Left renal pelvis (tissue), 4 donors: ENCODE data around the gene SLC7A6. TPM values are rescaled to one million over a fixed set of nuclear protein-coding genes. Genes with fewer than 3 reads are reported as not detected.
"Not testable (repeated sequence)": the region's sequence is repeated elsewhere in the genome, so short reads cannot be mapped to it uniquely, and the experiment has no call there.

Experiments
- DNase-seq, 4 donors: peaks; one replicate each; pipeline ENCODE4 v3.0.0-alpha.2; 2013; ENCODE audit warnings: low read depth in 4 of 4, low spot score in 3 of 4
- polyA plus RNA-seq, 4 donors: library from polyadenylated mRNA; unstranded; fragments of 120-200 nt; gene quantifications; one replicate each; pipeline ENCODE4 v1.2.1, GENCODE V29; 2013; ENCODE audit not compliant: insufficient read length in 4 of 4

The SLC7A6 gene
- polyA plus RNA-seq, 4 donors = 15.0 to 19.6 (median 16.5) TPM

DNA sequence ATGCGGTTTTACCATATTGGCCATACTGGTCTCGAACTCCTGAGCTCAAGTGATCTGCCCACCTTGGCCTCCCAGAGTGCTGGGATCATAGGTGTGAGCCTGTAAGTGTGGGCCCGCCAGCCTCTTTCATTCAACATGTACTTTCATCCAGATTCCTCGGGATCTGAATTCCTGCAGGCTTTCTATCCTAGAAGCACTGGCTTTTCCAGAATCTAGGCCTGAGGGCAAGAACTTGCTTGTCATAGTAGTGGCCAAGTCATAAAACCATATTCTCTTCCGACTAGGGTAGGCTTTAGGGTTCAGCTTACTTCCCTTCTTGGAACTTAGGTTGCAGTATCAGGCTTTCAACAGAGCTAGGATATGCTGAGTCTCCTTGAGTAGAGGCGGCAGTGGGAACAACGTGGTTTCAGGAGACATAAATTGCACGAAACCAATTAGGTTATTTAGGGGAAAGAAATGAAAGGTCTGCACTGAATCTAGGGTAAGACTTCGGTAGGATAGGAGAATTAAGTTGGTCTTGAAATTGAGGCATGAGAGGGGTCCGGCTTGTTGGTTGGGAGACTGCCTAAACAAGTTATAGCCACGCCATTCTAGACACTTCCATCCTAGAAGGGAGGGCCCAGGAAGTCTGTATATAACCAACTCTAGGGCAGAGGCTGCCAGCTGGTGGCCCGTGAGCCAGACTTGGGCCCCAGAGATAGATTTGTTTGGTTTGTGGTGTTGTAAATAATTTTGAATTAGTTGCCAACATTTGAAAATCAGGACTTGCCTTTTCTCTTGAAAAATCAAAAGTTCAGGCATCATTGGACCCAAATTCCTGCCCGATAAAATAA is 15.6 kb downstream of the SLC7A6 start:
- DNase-seq = no peak

DNA sequence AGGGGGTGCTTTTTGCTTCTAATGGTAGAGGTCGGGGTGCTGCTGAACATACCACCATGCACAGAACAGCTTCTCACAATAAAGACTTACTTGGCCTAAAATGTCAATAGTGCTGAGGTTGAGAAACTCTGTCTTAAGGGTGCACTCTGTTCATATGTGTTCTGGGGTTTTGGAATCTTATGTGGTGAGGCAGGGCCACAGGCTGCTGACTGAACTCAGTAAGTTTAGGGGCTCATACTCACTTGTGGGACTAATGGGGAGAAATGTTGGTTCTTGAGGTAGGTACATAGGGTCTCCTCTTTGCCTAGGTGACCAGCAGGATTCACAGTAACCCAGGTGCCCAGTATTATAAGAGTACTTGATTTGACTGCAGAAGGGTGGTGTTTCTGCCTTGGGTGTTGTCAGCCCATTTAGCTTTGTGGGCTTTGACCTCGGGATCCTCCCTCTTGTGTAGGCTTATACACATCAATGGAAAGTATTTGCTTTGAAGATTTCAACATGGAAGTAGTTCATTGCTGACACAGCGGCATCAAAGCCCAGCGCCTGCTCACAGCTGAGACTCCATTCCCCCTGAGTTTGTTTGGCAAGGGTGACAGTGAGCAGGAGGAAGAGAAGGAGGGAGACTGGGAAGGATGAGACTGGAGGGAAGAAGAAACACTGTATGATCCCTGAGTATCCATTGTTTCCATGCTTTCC is 17.2 kb downstream of the SLC7A6 start:
- no peak for DNase-seq

DNA sequence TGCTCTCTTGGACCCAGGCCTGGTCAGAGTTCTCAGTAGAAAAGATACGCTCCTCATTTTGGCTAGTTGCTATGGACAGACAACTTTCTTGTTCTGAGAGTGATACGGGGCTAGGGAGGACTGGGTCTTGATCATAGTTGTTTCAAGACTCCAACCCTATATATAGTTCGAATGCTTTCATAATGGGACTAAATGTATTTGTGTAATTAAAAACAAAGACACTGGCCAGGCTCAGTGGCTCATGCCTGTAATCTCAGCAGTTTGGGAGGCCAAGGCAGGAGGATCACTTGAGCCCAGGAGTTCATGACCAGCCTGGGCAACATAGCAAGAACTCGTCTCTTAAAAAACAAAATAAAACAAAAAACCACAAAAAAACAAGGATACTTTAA is 17.7 kb downstream of the SLC7A6 start:
- DNase-seq = no peak

DNA sequence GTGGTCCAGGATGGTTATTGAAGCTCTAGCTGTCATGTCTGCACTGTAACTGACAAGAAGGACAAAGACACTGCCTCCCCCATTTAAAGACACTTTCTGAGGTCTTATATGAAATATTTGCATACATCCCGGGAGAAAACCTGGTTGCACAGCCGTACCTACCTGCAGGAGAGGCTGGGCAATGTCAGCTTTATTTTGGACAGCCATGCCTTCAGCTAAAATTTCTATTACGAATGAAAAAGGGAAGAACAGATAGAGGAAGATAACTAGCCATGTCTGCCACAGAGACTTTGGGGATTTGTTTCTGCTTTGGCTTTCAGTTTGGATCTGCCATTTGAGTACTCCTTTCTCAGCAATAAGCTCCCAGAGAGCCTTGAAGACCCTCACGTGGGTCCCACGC is 19.0 kb downstream of the SLC7A6 start:
- DNase-seq = no peak

DNA sequence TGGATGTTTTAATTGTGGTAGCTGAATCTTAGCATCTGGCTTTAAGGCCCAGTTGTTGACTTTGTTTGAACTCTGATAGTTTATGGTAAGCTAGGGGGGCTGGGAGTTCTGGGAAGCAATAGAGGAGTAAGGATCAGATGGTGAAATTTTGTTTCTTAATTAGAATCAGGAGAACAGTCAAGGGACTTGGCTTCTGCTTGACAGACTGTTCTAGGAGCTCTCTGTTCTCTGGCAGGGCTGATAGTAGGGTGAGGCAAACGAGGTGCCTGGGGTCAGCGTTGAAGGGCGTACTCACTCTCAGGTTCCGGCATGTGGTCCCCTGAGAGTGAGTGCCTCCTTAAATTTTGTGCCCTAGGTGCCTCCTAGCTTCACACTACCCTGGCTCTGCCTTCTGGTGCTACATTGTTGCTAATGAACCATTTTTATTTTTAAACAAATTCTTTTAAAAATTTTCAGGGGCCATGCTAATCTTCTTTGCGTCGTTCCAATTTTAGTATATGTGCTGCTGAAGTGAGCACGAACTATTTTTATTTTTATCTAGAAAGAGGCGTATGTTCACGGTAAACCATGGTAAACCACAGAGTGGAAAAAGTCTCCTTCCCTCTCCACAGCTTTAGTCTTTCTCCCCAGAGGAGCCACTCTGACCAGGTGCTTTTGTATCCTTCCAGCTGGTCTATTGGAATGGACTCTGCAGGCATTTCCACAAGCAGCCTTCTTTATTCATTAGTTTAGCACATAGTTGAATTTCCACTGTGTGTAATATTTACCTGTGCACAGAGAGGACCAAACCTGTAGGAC is 19.7 kb downstream of the SLC7A6 start:
- DNase-seq = no peak

DNA sequence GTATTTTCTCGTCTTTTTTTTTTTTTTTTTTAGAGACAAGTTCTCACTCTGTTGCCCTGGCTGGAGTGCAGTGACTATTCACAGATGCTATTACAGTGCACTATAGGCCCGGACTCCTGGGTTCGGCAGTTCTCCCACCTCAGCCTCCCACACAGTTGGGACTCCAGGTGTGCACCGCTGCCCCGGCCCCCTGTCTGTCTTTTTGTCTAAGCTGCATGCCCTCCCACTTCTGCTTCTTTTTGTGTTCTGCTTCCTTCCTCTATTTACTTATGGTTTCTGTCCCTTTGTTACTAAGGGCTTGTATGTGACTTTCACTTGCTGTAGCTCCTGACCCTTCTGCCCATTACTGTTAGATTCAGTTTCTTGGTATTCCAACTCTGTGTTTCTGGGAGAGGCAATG is 20.5 kb downstream of the SLC7A6 start:
- DNase-seq = no peak

DNA sequence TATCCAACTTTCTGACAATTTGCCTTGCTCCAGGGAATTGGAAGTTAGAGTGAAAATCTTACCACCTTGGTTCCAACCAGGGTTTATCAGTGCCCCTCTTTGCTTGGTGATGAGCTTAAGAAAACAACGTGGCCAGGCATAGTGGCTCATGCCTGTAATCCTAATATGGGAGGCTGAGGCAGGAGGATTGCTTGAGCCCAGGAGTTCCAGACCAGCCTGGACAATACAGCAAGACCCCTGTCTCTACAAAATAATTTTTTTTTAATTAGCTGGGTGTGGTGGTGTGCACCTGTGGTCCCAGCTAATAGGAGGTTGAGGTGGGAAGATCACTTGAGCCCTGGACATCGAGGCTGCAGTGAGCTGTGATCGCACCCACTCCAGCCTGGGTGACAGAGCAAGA is 21.4 kb downstream of the SLC7A6 start:
- DNase-seq = no peak

DNA sequence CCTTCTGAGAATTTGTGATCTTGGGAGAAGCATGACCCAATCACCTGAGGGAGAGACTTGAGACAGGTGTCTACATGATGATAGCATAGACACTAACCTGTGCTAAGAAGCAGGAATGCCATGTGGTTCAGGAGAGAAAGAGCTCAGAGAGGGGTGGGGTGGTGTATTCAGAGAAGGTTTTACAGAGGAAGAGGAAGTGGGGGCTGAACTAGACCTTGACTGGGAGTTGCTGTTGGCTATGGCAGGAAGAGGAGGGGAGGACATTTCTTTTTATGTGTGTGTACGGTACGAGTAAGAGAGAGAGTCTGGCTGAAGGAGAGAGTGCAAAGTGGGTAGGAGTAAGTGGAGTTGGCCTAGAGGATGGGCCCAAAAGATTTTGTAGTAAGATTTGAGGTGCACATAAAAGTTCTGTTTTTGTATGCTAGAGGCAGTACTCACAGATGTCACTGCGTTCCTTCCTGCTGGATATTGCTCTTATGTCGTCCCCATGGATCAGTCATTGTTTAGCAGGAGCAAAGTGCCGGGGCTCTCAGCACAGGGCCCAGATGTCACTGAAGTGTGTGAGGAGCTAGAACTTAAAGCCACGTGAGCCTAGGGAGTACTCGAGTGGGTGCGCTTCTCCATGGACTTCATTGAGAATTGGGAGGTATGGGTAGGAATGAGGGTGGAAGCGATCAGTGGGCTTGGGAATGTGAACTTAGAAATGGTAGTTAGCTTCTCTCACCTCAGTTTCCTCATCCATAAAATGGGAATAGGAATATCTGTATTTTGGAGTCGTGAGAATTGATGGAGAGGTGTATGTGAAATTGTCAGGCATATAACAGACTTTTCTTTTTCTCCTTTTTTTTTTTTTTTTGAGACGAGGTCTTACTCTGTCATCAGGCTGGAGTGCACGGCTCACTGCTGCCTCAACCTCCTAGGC is 22.1 kb downstream of the SLC7A6 start:
- DNase-seq = no peak

DNA sequence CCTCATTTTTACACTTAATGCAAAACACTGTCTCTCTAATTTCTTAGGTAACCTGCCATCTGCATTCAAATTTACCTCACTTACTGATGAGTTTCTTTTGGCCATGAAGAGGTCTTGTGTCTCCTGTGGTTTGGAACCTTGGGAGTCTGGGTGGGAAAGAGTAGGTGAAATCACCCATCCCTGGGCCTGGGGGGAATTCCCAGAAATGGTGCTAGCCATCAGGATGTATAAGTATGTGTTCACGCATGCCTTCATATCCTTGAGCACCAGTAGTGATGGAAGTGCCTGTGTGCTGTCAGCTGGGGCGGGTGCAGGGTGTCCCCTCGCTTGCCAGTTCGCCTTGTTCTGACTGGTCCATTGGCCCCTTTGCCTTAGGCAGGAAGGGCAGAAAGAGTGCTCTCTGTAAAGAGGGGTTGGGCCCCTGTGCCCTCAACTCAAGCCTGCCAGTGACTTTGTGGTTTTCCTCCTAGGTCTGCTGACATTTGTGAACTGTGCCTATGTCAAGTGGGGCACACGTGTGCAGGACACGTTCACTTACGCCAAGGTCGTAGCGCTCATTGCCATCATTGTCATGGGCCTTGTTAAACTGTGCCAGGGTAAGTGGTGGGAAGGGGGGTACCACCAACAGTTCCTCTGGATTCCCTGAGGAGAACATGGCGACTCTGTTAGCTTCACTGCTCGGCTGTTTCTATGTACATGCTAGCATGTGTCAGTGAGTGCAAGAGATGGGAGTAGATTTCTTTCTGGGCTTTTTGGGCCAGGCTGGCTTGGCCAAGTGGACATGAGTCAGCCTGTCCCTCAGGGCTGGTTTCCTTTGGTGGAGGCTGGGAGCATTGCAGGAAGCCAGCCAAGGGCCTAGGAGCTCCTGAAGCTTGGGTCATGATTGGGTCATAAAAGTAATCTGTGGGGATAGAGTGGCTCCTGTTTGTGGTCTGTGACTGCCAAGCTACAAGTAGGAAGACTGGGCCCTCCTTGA is 23.2 kb downstream of the SLC7A6 start:
- no peak for DNase-seq

DNA sequence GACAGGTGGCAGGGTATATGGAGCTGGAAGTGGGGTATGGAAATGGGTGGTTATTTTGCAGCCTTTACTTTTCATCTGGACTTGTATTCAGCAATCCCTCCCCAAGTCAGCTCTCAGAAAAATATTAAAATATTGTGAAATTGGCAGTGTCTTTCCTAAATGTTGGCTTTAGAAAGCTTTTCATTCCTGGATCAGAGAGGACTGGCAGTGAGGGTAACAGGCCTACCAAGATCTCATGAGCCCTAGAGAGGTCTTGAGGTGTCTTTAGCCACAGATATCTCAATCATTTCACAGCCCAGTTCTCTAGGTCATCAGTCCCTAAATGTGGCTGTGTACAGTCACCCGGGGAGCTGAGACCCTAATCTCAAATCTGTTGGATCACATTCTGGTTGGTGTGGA is 23.9 kb downstream of the SLC7A6 start:
- DNase-seq = no peak

DNA sequence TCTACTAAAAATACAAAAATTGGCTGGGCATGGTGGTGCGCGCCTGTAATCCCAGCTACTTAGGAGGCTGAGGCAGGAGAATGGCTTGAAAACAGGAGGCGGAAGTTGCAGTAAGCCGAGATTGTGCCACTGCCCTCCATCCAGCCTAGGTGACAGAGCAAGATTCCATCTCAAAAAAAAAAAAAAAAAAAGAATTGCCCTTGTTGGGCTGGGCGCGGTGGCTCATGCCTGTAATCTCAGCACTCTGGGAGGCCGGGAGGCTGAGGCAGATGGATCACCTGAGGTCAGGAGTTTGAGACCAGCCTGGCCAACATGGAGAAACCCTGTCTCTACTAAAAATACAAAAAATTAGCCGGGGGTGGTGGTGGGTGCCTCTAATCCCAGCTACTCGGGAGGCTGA is 24.5 kb downstream of the SLC7A6 start:
- DNase-seq = not testable (repeated sequence)

DNA sequence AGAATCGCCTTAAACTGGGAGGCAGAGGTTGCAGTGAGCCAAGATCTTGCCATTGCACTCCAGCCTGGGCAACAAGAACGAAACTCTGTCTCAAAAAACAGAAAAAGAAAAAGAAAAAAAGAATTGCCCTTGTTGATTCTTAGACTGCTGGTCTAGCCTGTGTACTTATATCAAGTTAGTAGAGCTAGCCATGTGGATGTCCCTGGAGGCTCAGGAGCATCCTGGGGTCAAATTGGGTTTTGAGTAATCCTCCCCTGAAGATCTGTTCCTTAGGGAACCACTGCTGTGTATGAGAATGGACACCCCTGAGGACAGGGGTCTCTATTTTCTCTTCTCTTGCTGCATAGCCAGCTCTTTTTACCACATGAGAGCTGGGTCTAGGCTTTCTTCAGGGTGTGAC is 24.9 kb downstream of the SLC7A6 start:
- no peak for DNase-seq

DNA sequence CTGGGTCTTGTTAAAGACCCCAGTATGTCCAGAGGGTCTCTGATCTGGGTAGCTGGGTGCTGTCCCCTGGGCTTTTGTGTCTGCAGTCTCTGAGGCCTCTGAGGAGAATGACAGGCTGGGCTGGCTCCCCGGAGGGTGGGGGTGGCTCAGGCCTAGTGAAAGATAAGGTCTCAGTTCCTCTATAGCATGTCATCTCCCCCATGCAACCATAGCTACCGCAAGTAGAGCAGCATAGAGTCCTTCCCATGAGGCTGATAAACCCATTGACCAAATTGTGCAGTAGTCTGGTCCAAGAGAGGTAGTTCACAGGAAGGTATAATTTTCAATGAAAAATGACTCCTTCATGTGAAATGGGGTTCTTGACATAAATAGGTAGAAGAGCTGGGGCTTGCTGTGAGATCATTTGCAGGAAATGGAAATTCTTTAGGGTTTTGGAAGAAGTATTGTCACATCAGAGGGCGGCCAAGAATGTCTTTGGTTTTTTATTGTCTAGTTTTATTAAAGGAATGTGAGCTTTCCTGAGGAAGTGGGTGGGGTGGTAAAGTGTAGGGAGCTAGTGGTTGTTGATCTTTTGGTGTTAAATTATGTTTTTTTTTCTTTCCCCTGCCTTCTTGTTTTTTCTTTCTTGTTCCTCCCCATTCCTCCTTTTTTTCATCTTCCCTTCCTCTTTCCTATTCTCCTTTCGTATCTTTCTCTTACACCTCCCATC is 25.4 kb downstream of the SLC7A6 start:
- DNase-seq = no peak

DNA sequence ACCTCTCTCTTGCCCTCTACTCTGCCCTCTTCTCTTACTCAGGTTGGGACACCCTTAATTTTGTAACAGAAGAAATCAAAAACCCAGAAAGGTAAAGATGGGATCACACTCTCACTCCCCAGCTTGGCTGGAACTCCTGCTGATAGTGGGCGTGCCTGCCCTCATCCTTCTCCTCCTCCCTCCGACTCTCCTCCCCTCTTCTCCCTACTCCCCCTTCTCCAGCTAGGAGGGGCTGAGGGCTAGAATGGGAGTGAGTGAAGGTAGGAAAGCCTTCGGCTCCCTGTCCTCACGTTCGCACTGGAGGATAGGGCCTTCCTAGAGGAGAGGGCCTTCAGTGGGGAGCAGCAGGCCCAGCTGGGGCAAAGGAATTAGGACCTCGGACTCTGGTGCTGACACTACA is 26.1 kb downstream of the SLC7A6 start:
- DNase-seq = no peak

DNA sequence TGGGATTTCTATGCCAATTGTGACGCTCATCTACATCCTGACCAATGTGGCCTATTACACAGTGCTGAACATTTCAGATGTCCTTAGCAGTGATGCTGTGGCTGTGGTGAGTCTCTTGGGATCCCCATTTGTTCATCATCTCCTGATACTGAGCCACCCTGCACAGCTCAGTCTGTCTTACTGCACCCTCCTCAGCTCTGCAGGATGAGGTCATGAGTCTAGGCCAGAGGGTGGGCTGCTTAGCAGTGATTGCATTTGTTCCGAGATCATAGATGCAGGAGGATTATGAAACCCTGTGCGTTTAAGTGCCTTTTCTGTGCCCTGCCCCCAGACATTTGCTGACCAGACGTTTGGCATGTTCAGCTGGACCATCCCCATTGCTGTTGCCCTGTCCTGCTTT is 26.9 kb downstream of the SLC7A6 start:
- no peak for DNase-seq

DNA sequence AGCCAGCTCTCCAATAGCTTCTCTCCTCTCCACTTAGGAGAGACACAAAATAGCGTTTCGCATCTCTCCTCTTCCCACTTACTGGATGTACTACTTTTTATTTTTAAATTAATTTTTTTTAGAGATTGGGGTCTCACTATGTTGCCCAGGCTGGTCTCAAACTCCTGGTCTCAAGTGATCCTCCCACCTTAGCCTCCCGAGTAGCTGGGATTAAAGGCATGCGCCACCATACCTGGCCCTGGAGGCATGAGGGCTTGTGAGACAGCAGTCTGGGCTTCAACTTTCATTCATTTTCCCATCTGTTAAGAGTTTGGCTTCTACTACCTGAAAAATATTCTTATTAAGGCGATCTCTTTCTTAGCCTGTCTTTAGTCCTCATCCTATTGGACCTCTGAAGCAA is 28.1 kb downstream of the SLC7A6 start:
- DNase-seq = no peak

DNA sequence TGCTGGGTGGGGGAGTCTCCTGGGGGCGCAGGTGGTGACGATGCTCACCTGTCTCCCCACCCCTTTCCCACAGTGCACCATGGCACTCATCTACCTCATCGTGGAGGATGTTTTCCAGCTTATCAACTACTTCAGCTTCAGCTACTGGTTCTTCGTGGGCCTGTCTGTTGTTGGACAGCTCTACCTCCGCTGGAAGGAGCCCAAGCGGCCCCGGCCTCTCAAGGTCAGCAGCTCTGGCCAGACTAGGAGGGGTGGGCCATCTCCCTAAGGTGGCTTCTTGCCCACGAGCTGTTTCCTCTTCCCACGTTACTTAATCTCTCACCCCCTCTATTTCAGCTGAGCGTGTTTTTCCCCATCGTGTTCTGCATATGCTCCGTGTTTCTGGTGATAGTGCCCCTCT is 32.0 kb downstream of the SLC7A6 start:
- DNase-seq = no peak

DNA sequence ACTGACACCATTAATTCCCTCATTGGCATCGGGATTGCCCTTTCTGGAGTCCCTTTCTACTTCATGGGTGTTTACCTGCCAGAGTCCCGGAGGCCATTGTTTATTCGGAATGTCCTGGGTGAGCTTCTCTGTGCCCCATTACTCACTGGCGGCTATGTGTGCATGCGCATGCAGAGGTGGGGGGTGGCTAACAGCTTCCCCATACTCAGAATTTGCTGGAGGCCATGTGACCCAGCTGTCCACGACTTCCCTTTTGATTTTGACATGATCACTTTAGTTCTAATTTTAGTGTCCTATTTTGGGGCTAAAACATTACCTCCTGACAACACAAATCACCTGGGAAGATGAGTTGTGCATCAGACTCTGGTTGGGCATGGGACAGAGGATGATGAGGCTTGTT is 32.4 kb downstream of the SLC7A6 start:
- DNase-seq = no peak

DNA sequence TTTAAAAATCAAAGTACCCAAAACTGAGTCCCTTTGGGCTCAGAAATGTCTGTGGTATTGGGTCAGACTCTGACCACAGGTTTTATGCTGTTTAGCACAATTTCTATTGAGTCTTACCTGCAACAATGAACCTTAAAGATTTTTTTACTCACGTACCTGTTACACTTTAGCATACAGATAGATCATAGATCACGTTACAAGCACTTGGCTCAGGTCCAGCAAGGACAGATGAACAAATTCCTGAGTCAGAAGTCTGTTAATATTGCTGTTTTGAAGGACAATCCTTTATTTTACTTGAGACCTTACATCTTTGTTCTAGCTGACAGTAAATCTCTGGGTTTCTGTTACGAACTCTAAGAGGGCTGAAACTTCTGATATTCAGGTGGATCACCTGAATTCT is 33.6 kb downstream of the SLC7A6 start:
- DNase-seq = no peak
